ENCODE results near the gene PMIS2.
"Not testable (repeated sequence)": the region's sequence is repeated elsewhere in the genome, so short reads cannot be mapped to it uniquely, and the experiment has no call there.

The PMIS2 gene

GRCh38 chr19:35595026-35595425, 9.1 kb downstream of the PMIS2 start:
- not testable (repeated sequence) for DNase-seq

- DNase-seq: no peak
Observed at GRCh38 chr19:35595928-35596327, 10.0 kb downstream of the PMIS2 start.

DNA sequence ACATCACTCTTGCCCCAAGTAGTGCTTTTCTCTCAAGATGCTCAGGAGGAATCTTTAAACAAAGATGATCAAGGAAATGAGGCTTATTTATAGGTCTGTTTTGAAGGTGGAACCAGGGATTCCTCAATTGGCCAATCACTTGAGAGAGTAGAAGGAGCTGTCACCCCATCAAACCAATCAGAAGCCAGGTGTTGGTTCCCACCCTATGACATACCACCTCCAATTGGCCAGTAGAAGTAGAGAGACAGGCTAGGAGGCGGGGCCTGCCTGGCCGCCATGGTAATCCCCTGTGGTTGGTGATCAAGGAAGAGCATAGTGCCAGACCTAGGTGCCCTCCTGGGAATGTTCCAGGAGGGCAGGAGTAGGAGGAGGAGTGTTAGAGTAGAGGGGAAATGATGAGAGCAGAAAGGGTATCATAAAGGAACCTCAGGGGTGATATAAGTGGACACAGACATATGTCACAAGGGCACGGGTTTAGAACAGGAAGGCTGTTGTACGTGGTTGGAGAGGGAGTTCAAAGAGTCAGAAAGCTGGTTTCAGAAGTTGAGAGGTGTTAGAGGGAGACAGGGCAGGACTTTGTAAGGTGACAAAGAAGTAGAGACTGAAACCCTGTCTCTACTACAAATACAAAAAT, 10.5 kb downstream of the PMIS2 start:
- peak in 1 of 2 donors; percentile 14 for DNase-seq

- no peak for DNase-seq
Observed at GRCh38 chr19:35601971-35602370, 16.0 kb downstream of the PMIS2 start.

DNA sequence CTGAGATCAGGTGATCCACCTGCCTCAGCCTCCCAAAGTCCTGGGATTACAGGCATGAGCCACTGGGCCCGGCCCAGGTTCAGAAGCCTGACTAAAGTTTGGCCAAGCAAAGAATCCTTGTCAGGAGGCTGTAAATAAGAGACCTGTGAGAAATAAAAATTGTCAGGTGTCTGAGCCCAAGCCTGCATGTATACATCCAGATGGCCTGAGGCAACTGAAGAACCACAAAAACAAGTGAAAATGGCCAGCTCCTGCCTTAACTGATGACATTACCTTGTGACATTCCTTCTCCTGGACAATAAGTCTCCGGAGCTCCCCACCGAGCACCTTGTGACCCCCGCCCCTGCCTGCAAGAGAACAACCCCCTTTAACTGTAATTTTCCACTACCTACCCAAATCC, 18.5 kb downstream of the PMIS2 start:
- DNase-seq: not testable (repeated sequence)

DNA sequence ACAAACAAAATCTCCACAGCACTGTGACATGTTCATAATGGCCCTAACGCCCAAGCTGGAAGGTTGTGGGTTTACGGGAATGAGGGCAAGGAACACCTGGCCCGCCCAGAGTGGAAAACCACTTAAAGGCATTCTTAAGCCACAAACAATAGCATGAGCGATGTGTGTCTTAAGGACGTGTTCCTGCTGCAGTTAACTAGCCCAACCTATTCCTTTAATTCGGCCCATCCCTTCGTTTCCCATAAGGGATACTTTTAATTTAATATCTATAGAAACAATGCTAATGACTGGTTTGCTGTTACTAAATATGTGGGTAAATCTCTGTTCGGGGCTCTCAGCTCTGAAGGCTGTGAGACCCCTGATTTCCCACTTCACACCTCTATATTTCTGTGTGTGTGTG, 21.2 kb downstream of the PMIS2 start:
- not testable (repeated sequence) for DNase-seq

DNA sequence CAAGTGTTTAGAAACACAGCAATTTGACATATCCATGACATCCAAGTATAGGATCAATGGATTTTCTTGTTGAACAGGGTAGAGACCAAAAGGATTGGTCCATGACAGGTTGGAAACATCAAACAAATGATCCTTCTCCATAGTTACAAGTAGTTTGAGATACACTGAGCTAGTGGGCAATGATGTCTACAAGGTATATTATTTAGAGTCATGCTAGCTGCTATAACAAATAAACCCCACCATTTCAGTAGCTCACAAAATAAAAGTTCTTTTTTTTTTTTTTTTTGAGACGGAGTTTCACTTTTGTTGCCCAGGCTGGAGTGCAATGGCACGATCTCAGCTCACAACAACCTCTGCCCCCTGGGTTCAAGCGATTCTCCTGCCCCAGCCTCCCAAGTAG, 21.7 kb downstream of the PMIS2 start:
- DNase-seq: no peak

DNA sequence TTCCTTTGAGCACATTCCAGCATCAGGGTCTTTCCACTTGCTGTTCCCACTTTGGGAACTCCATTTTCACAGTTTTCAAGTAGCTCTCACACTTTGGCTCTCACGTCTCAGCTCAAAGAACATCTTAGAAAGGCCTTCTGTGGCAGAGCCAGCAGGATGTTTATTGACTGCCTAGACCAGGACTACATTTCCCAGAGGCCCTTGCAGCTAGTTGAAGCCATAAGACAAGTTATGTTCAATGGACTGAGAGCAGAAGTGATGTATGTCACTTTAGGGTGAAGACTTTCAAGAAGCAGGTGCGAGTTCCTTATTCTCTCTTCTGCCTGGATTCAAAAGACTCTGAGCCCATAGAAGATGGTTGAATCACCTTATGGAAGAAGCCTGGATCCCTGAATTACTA, 22.3 kb downstream of the PMIS2 start:
- no peak for DNase-seq

DNA sequence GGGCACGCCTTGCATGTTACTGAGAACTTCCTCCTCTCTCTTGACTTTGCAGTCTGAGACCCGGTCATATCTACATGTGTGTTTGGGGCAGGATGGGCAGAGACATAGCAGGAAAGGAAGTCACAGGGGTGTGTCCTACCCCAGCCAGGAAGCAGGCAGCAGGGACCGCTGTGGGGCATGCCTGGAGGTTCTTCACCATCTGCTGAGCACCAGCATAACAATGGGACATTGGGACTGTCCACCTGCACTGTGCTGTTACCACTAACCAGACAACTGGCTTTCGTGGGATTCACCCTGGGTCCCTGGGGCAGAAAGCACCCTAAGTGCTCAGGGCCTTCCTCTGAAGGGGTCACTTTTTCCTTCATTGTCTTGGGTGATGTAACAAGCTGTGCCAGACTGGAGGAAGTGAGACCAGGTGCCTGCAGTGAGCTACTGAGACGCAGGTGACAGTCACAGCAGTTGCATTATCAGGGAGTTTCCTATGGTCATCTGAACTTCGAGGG, 23.9 kb downstream of the PMIS2 start:
- peak; percentile 20 to 29 for DNase-seq

- no peak for DNase-seq
Observed at GRCh38 chr19:35612224-35612558, 26.2 kb downstream of the PMIS2 start.

GRCh38 chr19:35612559-35613321, 26.8 kb downstream of the PMIS2 start, which contains the start of gene HAUS5:
Gene HAUS5, plus strand, starts transcription at chr19:35612735. Its CDS starts 60 bp downstream, at chr19:35612795.
- peak; percentile 96 to 97 for DNase-seq

GRCh38 chr19:35613574-35613973, 27.6 kb downstream of the PMIS2 start:
- DNase-seq: no peak

- DNase-seq: no peak
Observed at GRCh38 chr19:35615036-35615435, 29.1 kb downstream of the PMIS2 start.

DNA sequence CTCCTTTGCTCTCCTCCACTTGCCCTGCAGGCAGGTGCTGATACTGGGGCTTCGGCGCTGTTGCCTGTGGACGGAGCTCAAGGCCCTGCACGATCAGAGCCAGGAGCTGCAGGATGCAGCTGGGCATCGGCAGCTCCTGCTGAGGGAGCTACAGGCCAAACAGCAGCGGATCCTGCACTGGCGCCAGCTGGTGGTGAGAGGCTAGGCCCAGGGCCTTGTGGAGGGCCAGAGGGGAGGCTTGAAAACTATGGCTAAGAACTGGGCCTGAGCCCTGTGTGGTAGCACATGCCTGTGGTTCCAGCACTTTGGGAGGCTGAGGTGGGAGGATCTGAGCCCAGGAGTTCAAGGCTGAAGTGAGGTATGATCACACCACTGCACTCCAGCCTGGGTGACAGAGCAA, 32.9 kb downstream of the PMIS2 start:
- DNase-seq: no peak

GRCh38 chr19:35619290-35619923, 33.4 kb downstream of the PMIS2 start:
- DNase-seq: no peak

DNA sequence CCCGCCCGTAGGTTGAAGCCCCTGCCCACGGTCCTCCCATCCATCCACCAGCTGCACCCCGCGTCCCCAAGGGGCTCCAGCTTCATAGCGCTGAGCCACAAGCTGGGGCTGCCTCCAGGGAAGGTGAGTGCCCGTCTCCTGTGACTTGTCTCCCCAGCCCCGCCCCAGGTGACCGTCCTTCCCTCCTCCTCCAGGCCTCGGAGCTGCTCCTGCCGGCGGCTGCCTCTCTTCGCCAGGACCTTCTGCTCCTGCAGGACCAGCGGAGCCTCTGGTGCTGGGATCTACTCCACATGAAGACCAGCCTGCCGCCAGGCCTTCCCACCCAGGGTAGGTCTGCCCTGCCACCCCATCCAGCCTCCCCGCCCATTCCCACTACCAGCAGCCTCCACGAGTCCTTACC, 34.0 kb downstream of the PMIS2 start:
- no peak for DNase-seq

- no peak for DNase-seq
Observed at GRCh38 chr19:35621708-35622107, 35.7 kb downstream of the PMIS2 start.

GRCh38 chr19:35622750-35623149, 36.8 kb downstream of the PMIS2 start:
- no peak for DNase-seq

DNA sequence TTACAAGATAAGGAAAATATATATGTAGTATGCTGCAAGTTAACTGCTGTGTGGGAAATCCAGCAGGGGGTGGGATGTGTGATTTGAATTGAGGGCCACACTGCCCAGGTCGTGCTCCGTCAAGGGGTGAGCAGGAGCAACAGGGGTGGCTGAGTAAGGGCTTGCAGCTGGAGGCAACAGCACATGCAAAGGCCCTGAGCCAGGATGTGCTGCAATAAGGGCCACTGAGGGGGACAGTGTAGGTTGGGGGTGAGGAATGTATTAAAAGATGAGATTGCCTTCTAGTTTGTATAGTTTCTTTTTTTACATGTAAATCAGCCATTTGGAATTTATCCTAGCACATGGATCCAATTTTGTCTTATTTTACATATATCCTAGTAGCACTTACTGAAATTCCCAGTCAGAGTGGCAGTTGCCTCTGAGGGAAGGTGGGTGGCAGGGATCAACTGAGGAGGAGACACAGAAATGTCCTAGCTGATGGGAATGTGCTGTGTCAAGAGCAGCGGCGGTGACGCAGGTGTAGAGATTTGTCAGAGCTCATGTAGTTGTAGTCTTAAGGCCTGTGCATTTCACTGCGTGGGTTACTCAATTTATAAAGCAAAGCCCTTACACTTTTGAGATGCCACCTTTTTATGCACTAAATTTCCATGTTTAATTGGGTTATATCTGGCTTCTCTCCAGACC, 37.5 kb downstream of the PMIS2 start:
- no peak for DNase-seq

- DNase-seq: no peak
Observed at GRCh38 chr19:35628264-35628564, 42.2 kb downstream of the PMIS2 start.

DNA sequence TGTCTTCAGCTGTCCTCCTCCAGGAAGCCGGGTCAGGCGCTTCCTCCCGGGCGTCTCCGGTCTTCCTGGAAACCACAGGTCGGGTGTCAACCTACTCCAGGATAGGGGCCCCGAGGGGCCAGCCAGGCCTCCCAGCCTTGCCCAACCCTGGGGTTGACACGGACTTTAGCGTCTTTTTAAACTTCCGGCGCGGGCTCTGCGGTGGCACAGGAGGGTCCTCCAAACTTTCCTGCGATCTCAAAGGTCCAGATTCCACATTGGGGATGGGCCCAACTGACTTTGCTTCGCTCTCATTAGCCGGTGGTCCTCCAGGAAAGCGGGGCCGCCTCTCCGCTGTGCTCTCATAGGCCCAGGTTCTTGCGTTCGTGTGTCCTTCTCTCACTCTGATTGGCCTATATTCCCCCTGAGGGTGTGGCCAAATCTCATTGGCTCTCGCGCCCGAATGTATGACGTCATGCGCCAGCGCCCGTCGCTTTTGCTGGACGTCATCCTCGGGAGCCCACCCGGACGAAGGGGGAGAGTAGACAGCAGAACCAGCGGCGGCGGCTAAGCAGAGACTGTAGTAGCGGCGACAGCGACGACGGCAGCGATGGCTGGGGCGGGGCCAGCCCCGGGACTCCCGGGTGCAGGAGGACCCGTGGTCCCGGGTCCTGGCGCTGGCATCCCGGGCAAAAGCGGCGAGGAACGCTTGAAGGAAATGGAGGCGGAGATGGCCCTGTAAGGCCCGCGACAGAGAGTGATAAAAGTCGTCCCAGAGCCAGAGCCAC, 42.8 kb downstream of the PMIS2 start, which contains the start of gene RBM42:
TSS of gene RBM42 (plus strand) at position 472 of the 767 bp plus-strand sequence. CDS start at position 590, 118 bp downstream.
- DNase-seq: peak; percentile 96

- DNase-seq: no peak
Observed at GRCh38 chr19:35629332-35629633, 43.3 kb downstream of the PMIS2 start.

Measured in stimulated activated CD4-positive, alpha-beta T cell treated with anti-CD3 and anti-CD28 coated beads, Interleukin-2, amount 100 ng/mL, for 24 hours (primary cell).